HepG2 (cell line): ENCODE data around the gene STX10. TPM values are rescaled to one million over a fixed set of nuclear protein-coding genes. Genes with fewer than 3 reads are reported as not detected.

Source experiments
- MATR3 ChIP-seq: sonication (generic); formaldehyde crosslinking; IDR thresholded peaks from 2 replicates; pipeline ENCODE4 v1.4.0; 2020; ENCODE audit warnings: missing genetic modification reagents
- MTA1 ChIP-seq: sonication (generic); formaldehyde crosslinking; IDR thresholded peaks from 2 replicates; pipeline ENCODE4 v1.4.0; 2020; ENCODE audit warnings: missing genetic modification reagents, mild to moderate bottlenecking, borderline replicate concordance
- MXI1 ChIP-seq: IDR thresholded peaks from 3 replicates; pipeline ENCODE4 v1.6.1; 2012; ENCODE audit warnings: low read depth, low read length, inconsistent platforms, borderline replicate concordance
- NR2F2 ChIP-seq: IDR thresholded peaks from 2 replicates; pipeline ENCODE4 v1.6.1; 2012; ENCODE audit warnings: low read depth, inconsistent platforms, borderline replicate concordance
- POLR2AphosphoS5 ChIP-seq: IDR thresholded peaks from 2 replicates; pipeline ENCODE4 v1.6.1; 2012; ENCODE audit warnings: low read depth, low read length
- SETDB1 ChIP-seq: sonication (generic); formaldehyde crosslinking; IDR thresholded peaks from 2 replicates; pipeline ENCODE4 v1.5.1; 2020; ENCODE audit warnings: missing genetic modification reagents, mild to moderate bottlenecking, borderline replicate concordance
- SNAPC2 ChIP-seq: sonication (generic); formaldehyde crosslinking; IDR thresholded peaks from 2 replicates; pipeline ENCODE4 v1.8.1; 2022; ENCODE audit warnings: mild to moderate bottlenecking, missing genetic modification reagents
- SP1 ChIP-seq, 2 experiments: fragments of 450-650 bp in 1 of 2; sonication (generic) in 1 of 2; formaldehyde crosslinking in 1 of 2; IDR thresholded peaks; 2 replicates each; pipeline versions ENCODE4 v1.4.0 to v1.6.1; 2016 to 2020; ENCODE audit warnings: missing genetic modification reagents in 1 of 2
- TBP ChIP-seq: sonication (generic); formaldehyde crosslinking; IDR thresholded peaks from 2 replicates; pipeline ENCODE4 v1.5.0; 2020; ENCODE audit warnings: missing genetic modification reagents
- YEATS2 ChIP-seq: sonication (generic); formaldehyde crosslinking; IDR thresholded peaks from 2 replicates; pipeline ENCODE4 v1.4.0; 2020; ENCODE audit warnings: missing genetic modification reagents, borderline replicate concordance
- ZBTB20 ChIP-seq: sonication (generic); formaldehyde crosslinking; IDR thresholded peaks from 2 replicates; pipeline ENCODE4 v1.8.1; 2023; ENCODE audit warnings: missing genetic modification reagents, low read depth, mild to moderate bottlenecking, borderline replicate concordance
- ZNF234 ChIP-seq: sonication (generic); formaldehyde crosslinking; conservative IDR thresholded peaks from 2 replicates; pipeline ENCODE4 v1.5.1; 2020; ENCODE audit warnings: mild to moderate bottlenecking, missing genetic modification reagents
- ZNF703 ChIP-seq: sonication (generic); formaldehyde crosslinking; IDR thresholded peaks from 2 replicates; pipeline ENCODE4 v1.5.1; 2020; ENCODE audit warnings: missing genetic modification reagents, mild to moderate bottlenecking, moderate library complexity, borderline replicate concordance
- ZNF792 ChIP-seq: IDR thresholded peaks from 2 replicates; pipeline ENCODE4 v1.6.1; 2016
- ZSCAN30 ChIP-seq: sonication (generic); formaldehyde crosslinking; IDR thresholded peaks from 2 replicates; pipeline ENCODE4 v1.5.0; 2020; ENCODE audit warnings: mild to moderate bottlenecking, missing genetic modification reagents
- polyA plus RNA-seq, 8 experiments: library from polyadenylated mRNA; depleted of rRNA in 3 of 8; stranded (reverse) in 7 of 8; unstranded in 1 of 8; fragments of >200 nt; fragmentation: Illumina TruSeq in 4 of 8; extraction: Trizol in 4 of 8; gene quantifications; 2 replicates each; pipeline versions ENCODE4 v1.2.1 to v1.2.3, GENCODE V29; 2011 to 2016; ENCODE audit warnings: low read depth in 4 of 8, missing spikeins in 1 of 8, mixed read lengths in 1 of 8; ENCODE audit not compliant: insufficient read depth in 1 of 8
- total RNA-seq, 5 experiments: library from RNA; depleted of rRNA; stranded (reverse); fragments of >200 nt; fragmentation: Illumina TruSeq; extraction: Trizol; gene quantifications; 2 replicates each; pipeline ENCODE4 v1.2.3, GENCODE V29; 2016; ENCODE audit warnings: low read depth in 1 of 5
- TF ChIP-seq, protein P1 (sequence below): sonication (generic); formaldehyde crosslinking; IDR thresholded peaks from 2 replicates; pipeline ENCODE4 v1.4.0; 2020; ENCODE audit warnings: missing genetic modification reagents
- TF ChIP-seq, protein P2 (sequence below): sonication (generic); formaldehyde crosslinking; conservative IDR thresholded peaks from 2 replicates; pipeline ENCODE4 v1.4.0; 2020; ENCODE audit warnings: missing genetic modification reagents
- TF ChIP-seq, protein P3 (sequence below): fragments of 450-650 bp; IDR thresholded peaks from 2 replicates; pipeline ENCODE4 v1.6.1; 2017; ENCODE audit warnings: mild to moderate bottlenecking
- TF ChIP-seq, protein P4 (sequence below): sonication (generic); formaldehyde crosslinking; IDR thresholded peaks from 2 replicates; pipeline ENCODE4 v1.5.0; 2020; ENCODE audit warnings: mild to moderate bottlenecking, missing genetic modification reagents, moderate library complexity

Gene STX10
- total and polyA plus RNA-seq, 2 of the 13 experiments (the other 11 are each of a cell fraction or from before 2014, with no cell fraction given) = 47.9 to 66.4 TPM

DNA sequence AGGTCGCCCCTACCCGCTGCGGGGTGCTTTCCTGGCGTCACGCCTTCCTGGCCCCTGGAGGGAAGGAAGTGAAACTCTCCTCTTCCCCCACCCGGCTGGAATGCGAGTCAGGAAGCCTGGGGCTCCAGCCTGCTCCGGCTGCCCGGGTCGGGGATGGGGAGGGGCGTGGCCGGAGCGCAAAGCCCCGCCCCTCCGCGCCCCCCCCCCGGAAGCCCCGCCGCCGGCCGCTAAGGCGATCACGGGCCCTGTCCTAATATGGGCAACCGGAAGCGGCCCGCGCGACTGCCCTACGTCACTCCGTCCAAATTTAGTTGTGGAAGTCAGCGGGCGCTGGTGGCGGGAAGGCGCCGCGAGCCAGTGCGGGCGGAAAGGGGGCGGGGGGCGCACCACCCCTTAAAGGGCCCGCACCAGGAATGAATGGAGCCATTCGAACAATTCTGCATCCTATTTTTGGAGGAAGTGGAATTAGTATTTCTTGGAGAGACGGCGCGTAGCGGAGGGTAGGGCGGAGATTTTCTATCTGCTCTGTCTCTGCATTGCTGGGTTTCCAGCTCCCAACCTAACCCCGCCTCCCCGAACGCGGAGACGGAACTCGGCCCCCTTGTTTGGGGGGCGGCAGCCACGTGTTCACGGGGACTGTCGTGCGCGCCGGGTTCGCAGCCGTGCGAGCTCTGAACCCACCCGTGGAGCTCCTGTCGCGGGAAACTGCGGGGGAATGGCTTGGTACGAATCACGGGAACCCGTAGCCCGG, 1.6 kb upstream of the STX10 start (continued):
- TF ChIP-seq SETDB1 (CRISPR knock-in tag) (no peak), ZNF703 (CRISPR knock-in tag) (no peak), TBP (CRISPR knock-in tag) (no peak), ZBTB20 (CRISPR knock-in tag) (no peak), SP1 (IDR thresholded peaks at IDR 0.05) (no peak), SP1 (CRISPR knock-in tag; IDR thresholded peaks at IDR 0.05) (peak; percentile 65; the same call in 1 of the 2 replicates), ZNF234 (no peak; the same call in 1 of the 2 replicates), YEATS2 (no peak), MXI1 (peak; percentile 74; the same call in 1 of the 3 replicates), MTA1 (0 out of 2 replicates have a peak, but pooled peaks have one; percentile 55), ZNF792 (CRISPR knock-in tag) (peak; percentile 50; the same call in 1 of the 2 replicates), MATR3 (CRISPR knock-in tag) (no peak), POLR2AphosphoS5 (peak; percentile 93), SNAPC2 (CRISPR knock-in tag) (no peak), ZSCAN30 (CRISPR knock-in tag) (no peak), NR2F2 (no peak)
- TF ChIP-seq, protein P1, sequence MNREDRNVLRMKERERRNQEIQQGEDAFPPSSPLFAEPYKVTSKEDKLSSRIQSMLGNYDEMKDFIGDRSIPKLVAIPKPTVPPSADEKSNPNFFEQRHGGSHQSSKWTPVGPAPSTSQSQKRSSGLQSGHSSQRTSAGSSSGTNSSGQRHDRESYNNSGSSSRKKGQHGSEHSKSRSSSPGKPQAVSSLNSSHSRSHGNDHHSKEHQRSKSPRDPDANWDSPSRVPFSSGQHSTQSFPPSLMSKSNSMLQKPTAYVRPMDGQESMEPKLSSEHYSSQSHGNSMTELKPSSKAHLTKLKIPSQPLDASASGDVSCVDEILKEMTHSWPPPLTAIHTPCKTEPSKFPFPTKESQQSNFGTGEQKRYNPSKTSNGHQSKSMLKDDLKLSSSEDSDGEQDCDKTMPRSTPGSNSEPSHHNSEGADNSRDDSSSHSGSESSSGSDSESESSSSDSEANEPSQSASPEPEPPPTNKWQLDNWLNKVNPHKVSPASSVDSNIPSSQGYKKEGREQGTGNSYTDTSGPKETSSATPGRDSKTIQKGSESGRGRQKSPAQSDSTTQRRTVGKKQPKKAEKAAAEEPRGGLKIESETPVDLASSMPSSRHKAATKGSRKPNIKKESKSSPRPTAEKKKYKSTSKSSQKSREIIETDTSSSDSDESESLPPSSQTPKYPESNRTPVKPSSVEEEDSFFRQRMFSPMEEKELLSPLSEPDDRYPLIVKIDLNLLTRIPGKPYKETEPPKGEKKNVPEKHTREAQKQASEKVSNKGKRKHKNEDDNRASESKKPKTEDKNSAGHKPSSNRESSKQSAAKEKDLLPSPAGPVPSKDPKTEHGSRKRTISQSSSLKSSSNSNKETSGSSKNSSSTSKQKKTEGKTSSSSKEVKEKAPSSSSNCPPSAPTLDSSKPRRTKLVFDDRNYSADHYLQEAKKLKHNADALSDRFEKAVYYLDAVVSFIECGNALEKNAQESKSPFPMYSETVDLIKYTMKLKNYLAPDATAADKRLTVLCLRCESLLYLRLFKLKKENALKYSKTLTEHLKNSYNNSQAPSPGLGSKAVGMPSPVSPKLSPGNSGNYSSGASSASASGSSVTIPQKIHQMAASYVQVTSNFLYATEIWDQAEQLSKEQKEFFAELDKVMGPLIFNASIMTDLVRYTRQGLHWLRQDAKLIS (CRISPR knock-in tag) = peak; percentile 78; the same call in 1 of the 2 replicates
- TF ChIP-seq, protein P2, sequence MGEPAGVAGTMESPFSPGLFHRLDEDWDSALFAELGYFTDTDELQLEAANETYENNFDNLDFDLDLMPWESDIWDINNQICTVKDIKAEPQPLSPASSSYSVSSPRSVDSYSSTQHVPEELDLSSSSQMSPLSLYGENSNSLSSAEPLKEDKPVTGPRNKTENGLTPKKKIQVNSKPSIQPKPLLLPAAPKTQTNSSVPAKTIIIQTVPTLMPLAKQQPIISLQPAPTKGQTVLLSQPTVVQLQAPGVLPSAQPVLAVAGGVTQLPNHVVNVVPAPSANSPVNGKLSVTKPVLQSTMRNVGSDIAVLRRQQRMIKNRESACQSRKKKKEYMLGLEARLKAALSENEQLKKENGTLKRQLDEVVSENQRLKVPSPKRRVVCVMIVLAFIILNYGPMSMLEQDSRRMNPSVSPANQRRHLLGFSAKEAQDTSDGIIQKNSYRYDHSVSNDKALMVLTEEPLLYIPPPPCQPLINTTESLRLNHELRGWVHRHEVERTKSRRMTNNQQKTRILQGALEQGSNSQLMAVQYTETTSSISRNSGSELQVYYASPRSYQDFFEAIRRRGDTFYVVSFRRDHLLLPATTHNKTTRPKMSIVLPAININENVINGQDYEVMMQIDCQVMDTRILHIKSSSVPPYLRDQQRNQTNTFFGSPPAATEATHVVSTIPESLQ (CRISPR knock-in tag) = 0 out of 2 replicates have a peak, but pooled peaks have one; percentile 46
- TF ChIP-seq, protein P3, sequence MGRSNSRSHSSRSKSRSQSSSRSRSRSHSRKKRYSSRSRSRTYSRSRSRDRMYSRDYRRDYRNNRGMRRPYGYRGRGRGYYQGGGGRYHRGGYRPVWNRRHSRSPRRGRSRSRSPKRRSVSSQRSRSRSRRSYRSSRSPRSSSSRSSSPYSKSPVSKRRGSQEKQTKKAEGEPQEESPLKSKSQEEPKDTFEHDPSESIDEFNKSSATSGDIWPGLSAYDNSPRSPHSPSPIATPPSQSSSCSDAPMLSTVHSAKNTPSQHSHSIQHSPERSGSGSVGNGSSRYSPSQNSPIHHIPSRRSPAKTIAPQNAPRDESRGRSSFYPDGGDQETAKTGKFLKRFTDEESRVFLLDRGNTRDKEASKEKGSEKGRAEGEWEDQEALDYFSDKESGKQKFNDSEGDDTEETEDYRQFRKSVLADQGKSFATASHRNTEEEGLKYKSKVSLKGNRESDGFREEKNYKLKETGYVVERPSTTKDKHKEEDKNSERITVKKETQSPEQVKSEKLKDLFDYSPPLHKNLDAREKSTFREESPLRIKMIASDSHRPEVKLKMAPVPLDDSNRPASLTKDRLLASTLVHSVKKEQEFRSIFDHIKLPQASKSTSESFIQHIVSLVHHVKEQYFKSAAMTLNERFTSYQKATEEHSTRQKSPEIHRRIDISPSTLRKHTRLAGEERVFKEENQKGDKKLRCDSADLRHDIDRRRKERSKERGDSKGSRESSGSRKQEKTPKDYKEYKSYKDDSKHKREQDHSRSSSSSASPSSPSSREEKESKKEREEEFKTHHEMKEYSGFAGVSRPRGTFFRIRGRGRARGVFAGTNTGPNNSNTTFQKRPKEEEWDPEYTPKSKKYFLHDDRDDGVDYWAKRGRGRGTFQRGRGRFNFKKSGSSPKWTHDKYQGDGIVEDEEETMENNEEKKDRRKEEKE = no peak
- TF ChIP-seq, protein P4, sequence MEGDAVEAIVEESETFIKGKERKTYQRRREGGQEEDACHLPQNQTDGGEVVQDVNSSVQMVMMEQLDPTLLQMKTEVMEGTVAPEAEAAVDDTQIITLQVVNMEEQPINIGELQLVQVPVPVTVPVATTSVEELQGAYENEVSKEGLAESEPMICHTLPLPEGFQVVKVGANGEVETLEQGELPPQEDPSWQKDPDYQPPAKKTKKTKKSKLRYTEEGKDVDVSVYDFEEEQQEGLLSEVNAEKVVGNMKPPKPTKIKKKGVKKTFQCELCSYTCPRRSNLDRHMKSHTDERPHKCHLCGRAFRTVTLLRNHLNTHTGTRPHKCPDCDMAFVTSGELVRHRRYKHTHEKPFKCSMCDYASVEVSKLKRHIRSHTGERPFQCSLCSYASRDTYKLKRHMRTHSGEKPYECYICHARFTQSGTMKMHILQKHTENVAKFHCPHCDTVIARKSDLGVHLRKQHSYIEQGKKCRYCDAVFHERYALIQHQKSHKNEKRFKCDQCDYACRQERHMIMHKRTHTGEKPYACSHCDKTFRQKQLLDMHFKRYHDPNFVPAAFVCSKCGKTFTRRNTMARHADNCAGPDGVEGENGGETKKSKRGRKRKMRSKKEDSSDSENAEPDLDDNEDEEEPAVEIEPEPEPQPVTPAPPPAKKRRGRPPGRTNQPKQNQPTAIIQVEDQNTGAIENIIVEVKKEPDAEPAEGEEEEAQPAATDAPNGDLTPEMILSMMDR (CRISPR knock-in tag) = peak; percentile 59
